ENCODE results near the gene LYZL4. TPM values are rescaled to one million over a fixed set of nuclear protein-coding genes. Genes with fewer than 3 reads are reported as not detected.

LYZL4 gene
- polyA plus RNA-seq, 3 donors from 2014 or later, result not detected

GRCh38 chr3:42411429-42411828, 1.0 kb upstream of the LYZL4 start:
- Mint-ChIP-seq H3K4me1 (no peaks in the 10 kb centered on the region), H3K4me3 (no peak overlapping the region), H3K27ac (no peak overlapping the region), H3K9me3 (peaks cover 0 to 4% (median 0%) of the 10 kb centered on the region in 6 donors), H3K27me3 (ENCODE audit: low read depth in 3 of 3) (peaks cover 6 to 9% (median 8%) of the 10 kb centered on the region in 3 donors), H3K36me3 (peaks cover 0 to 4% (median 0%) of the 10 kb centered on the region in 3 donors)
- DNase-seq, result no peak

GRCh38 chr3:42408156-42408555, 2.3 kb downstream of the LYZL4 start:
- no peak overlapping the region for H3K4me3 Mint-ChIP-seq
- H3K9me3 Mint-ChIP-seq, result peaks cover 0 to 2% (median 0%) of the 10 kb centered on the region in 6 donors
- DNase-seq, result no peak
- no peaks in the 10 kb centered on the region for H3K36me3 Mint-ChIP-seq
- H3K27ac Mint-ChIP-seq, result no peak overlapping the region
- peaks cover 3 to 8% (median 4%) of the 10 kb centered on the region in 3 donors for H3K27me3 Mint-ChIP-seq (ENCODE audit: low read depth in 3 of 3)
- no peaks in the 10 kb centered on the region for H3K4me1 Mint-ChIP-seq

- peaks cover 0 to 2% (median 0%) of the 10 kb centered on the region in 6 donors for H3K9me3 Mint-ChIP-seq
- H3K27me3 Mint-ChIP-seq (ENCODE audit: low read depth in 3 of 3), result peaks cover 3 to 8% (median 4%) of the 10 kb centered on the region in 3 donors
- no peak overlapping the region for H3K4me3 Mint-ChIP-seq
- H3K4me1 Mint-ChIP-seq, result no peaks in the 10 kb centered on the region
- DNase-seq, result no peak
- no peak overlapping the region for H3K27ac Mint-ChIP-seq
- H3K36me3 Mint-ChIP-seq, result no peaks in the 10 kb centered on the region
These were observed 3.5 kb downstream of the LYZL4 start for GRCh38 chr3:42406727-42407450.

GRCh38 chr3:42405857-42406256, 4.6 kb downstream of the LYZL4 start:
- Mint-ChIP-seq H3K4me1 (no peaks in the 10 kb centered on the region), H3K27me3 (ENCODE audit: low read depth in 3 of 3) (peaks cover 1 to 8% (median 3%) of the 10 kb centered on the region in 3 donors), H3K4me3 (no peak overlapping the region), H3K27ac (no peak overlapping the region), H3K9me3 (peaks cover 0 to 2% (median 0%) of the 10 kb centered on the region in 6 donors), H3K36me3 (no peaks in the 10 kb centered on the region)
- DNase-seq, result no peak

- H3K36me3 Mint-ChIP-seq, result no peaks in the 10 kb centered on the region
- H3K4me1 Mint-ChIP-seq, result no peaks in the 10 kb centered on the region
- H3K9me3 Mint-ChIP-seq, result peaks cover 0 to 2% (median 0%) of the 10 kb centered on the region in 6 donors
- H3K27ac Mint-ChIP-seq, result no peak overlapping the region
- no peak for DNase-seq
- peaks cover 0 to 9% (median 5%) of the 10 kb centered on the region in 3 donors for H3K27me3 Mint-ChIP-seq (ENCODE audit: low read depth in 3 of 3)
- H3K4me3 Mint-ChIP-seq, result no peak overlapping the region
These were observed 6.7 kb downstream of the LYZL4 start for GRCh38 chr3:42403737-42404136.

GRCh38 chr3:42402394-42403096, 7.9 kb downstream of the LYZL4 start:
- H3K36me3 Mint-ChIP-seq, result no peaks in the 10 kb centered on the region
- no peak overlapping the region for H3K27ac Mint-ChIP-seq
- no peak overlapping the region for H3K4me3 Mint-ChIP-seq
- H3K27me3 Mint-ChIP-seq (ENCODE audit: low read depth in 3 of 3), result peaks cover 0 to 8% (median 2%) of the 10 kb centered on the region in 3 donors
- DNase-seq, result no peak
- H3K4me1 Mint-ChIP-seq, result no peaks in the 10 kb centered on the region
- peaks cover 0 to 2% (median 0%) of the 10 kb centered on the region in 6 donors for H3K9me3 Mint-ChIP-seq

- H3K36me3 Mint-ChIP-seq, result no peaks in the 10 kb centered on the region
- no peaks in the 10 kb centered on the region for H3K4me1 Mint-ChIP-seq
- H3K27ac Mint-ChIP-seq, result no peak overlapping the region
- no peaks in the 10 kb centered on the region for H3K9me3 Mint-ChIP-seq
- no peak for DNase-seq
- no peak overlapping the region for H3K4me3 Mint-ChIP-seq
- peaks cover 0 to 14% (median 2%) of the 10 kb centered on the region in 3 donors for H3K27me3 Mint-ChIP-seq (ENCODE audit: low read depth in 3 of 3)
These were observed 12.3 kb downstream of the LYZL4 start for GRCh38 chr3:42398080-42398479.

GRCh38 chr3:42397644-42398043, 12.8 kb downstream of the LYZL4 start:
- H3K9me3 Mint-ChIP-seq, result no peaks in the 10 kb centered on the region
- no peaks in the 10 kb centered on the region for H3K36me3 Mint-ChIP-seq
- no peak overlapping the region for H3K27ac Mint-ChIP-seq
- H3K4me1 Mint-ChIP-seq, result no peaks in the 10 kb centered on the region
- DNase-seq, result no peak
- H3K27me3 Mint-ChIP-seq (ENCODE audit: low read depth in 3 of 3), result peaks cover 0 to 14% (median 2%) of the 10 kb centered on the region in 3 donors
- H3K4me3 Mint-ChIP-seq, result no peak overlapping the region

GRCh38 chr3:42394579-42395288, 15.7 kb downstream of the LYZL4 start:
- Mint-ChIP-seq H3K9me3 (no peaks in the 10 kb centered on the region), H3K27me3 (ENCODE audit: low read depth in 3 of 3) (peaks cover 3 to 8% (median 4%) of the 10 kb centered on the region in 3 donors), H3K27ac (no peak overlapping the region), H3K4me1 (no peaks in the 10 kb centered on the region), H3K36me3 (no peaks in the 10 kb centered on the region), H3K4me3 (no peak overlapping the region)
- no peak for DNase-seq

GRCh38 chr3:42387802-42388651, 22.4 kb downstream of the LYZL4 start:
- Mint-ChIP-seq H3K27me3 (ENCODE audit: low read depth in 3 of 3) (peaks cover 2 to 4% (median 3%) of the 10 kb centered on the region in 3 donors), H3K4me3 (no peak overlapping the region), H3K36me3 (no peaks in the 10 kb centered on the region), H3K4me1 (no peaks in the 10 kb centered on the region), H3K9me3 (no peaks in the 10 kb centered on the region), H3K27ac (no peak overlapping the region)
- DNase-seq, result no peak

GRCh38 chr3:42381551-42382082, 28.8 kb downstream of the LYZL4 start:
- peaks cover 0 to 3% (median 0%) of the 10 kb centered on the region in 3 donors for H3K27me3 Mint-ChIP-seq (ENCODE audit: low read depth in 3 of 3)
- H3K9me3 Mint-ChIP-seq, result no peaks in the 10 kb centered on the region
- no peak for DNase-seq
- H3K4me1 Mint-ChIP-seq, result no peaks in the 10 kb centered on the region
- H3K27ac Mint-ChIP-seq, result no peak overlapping the region
- no peak overlapping the region for H3K4me3 Mint-ChIP-seq
- no peaks in the 10 kb centered on the region for H3K36me3 Mint-ChIP-seq

- H3K9me3 Mint-ChIP-seq, result no peaks in the 10 kb centered on the region
- H3K4me1 Mint-ChIP-seq, result no peaks in the 10 kb centered on the region
- H3K27me3 Mint-ChIP-seq (ENCODE audit: low read depth in 3 of 3), result peaks cover 0 to 9% (median 1%) of the 10 kb centered on the region in 3 donors
- DNase-seq, result no peak
- no peak overlapping the region for H3K4me3 Mint-ChIP-seq
- H3K36me3 Mint-ChIP-seq, result no peaks in the 10 kb centered on the region
- H3K27ac Mint-ChIP-seq, result no peak overlapping the region
These were observed 32.7 kb downstream of the LYZL4 start for GRCh38 chr3:42377681-42378080.

- no peak for DNase-seq
- no peak overlapping the region for H3K27ac Mint-ChIP-seq
- peaks cover 0 to 14% (median 1%) of the 10 kb centered on the region in 3 donors for H3K27me3 Mint-ChIP-seq (ENCODE audit: low read depth in 3 of 3)
- H3K36me3 Mint-ChIP-seq, result no peaks in the 10 kb centered on the region
- no peaks in the 10 kb centered on the region for H3K4me1 Mint-ChIP-seq
- no peaks in the 10 kb centered on the region for H3K9me3 Mint-ChIP-seq
- no peak overlapping the region for H3K4me3 Mint-ChIP-seq
These were observed 34.0 kb downstream of the LYZL4 start for GRCh38 chr3:42376344-42376798.
